GM21423 (cell line): ENCODE measurements around the gene KRTAP22-1.

Experiments
- ATAC-seq: cut with Tn5 transposase; IDR thresholded peaks from one replicate; pipeline ENCODE4 v1.9.1; 2021; ENCODE audit warnings: mild to moderate bottlenecking, moderate library complexity; ENCODE audit not compliant: unreplicated experiment

KRTAP22-1 gene

DNA sequence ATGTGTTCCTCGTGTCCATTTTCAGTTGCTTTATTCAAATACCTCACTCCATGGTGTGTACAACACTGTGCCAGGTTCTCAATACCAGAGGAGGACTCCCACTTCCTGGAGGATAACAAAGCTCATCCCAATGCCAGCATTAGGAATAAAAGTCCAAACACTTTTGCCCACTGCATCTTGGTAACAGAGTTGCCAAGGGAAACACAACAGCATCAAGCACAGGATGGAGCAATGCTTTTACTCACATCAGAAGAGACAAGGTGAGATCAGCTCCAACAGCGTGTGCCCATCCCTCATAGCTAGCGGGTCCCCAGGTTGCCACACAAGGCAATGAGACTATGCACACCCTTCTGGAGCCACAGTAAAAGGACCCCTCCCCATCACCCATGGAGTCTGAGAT lies 22.5 kb downstream of the KRTAP22-1 start:
- no peak for ATAC-seq

- no peak for ATAC-seq
These were observed 24.7 kb downstream of the KRTAP22-1 start for GRCh38 chr21:30625449-30626165.

GRCh38 chr21:30628109-30628508 lies 27.2 kb downstream of the KRTAP22-1 start:
- no peak for ATAC-seq

DNA sequence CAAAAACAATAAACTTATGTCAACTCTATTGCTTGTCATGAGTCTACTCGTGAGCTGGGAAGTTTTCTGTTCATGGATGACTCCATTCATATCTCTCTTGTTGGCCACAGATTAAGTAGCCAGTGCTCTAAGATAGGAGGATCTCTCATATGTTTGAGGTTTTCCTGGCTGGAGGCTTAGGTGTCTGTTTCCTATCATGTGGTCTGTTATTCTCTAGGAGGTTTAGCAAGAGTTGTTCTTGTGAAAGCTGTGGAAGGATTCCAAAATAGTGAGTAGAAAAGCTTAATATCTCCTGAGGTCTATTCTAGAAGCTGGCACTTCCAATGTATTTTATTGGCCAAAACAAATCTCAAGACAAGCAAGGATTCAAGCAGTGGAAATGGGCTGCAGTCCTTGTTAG lies 28.3 kb downstream of the KRTAP22-1 start:
- ATAC-seq, result no peak

GRCh38 chr21:30634906-30635305 lies 34.0 kb downstream of the KRTAP22-1 start, which contains the start of gene KRTAP20-2:
TSS of gene KRTAP20-2 (plus strand) at chr21:30635206. CDS start at chr21:30635264, 58 bp downstream.
- no peak for ATAC-seq

DNA sequence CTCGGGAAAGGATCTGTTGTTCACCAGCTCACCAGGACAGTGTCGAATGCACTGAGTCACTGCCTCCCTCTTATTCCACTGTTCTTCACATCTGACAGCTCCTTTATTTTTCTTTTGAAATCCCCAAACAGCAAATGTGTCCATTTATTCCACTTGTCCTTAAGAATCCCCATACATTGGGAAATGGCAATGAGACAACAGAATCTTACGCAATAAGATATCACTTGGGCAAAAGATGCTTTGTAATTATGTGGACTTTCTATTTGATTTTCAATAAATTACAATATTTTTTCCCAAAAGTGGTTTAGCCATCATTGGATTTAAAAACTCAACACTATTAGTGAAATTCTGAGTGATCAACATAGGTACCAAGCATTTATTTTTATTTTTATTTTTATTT lies 37.8 kb downstream of the KRTAP22-1 start:
- ATAC-seq, result no peak

DNA sequence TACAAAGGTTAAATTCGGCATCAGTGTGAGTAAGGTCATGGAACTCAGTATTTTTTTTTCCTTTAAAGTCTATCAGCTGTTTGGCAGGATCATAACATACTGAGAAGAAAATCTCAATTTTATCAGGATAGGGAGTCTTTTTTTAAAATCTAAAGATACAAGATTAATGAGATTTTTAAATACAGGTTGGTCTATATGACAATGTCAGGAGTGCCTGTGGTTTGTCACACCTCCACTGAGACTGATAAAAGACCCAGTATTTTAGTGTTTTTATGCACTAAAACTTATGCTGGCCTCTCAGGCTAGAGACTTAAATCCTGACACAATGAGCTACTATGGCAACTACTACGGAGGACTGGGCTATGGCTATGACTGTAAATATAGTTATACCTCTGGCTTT lies 41.7 kb downstream of the KRTAP22-1 start, which contains the start of gene KRTAP20-3:
Gene KRTAP20-3 (plus strand): TSS at position 301 of the 400 bp plus-strand sequence.
- no peak for ATAC-seq

DNA sequence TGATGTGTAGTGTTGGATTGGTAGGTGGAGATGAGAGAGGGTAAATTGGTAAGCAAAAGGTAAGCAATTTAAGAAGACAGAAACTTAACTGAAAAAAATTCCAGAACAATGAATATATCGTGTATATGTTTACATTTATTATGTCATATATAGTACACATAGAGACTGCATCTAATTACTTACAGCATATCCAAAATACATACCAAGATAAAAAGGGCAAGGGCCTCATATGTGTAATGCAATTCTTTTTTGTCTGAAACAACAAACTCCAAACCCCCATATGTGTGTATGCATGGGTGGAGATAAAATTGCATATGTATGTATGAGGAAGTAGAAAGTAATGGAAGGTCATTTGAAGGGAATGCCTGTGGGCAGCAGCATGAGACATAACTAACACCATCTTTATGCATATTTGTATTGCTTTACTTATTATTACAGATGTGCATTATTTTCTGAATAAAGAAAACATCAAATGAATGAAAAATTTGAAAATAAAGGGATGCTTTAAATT lies 46.1 kb downstream of the KRTAP22-1 start:
- no peak for ATAC-seq
